SK-N-MC (cell line): ENCODE data around the gene CIZ1.

Experiments
- EZH2 ChIP-seq: fragments of 200-600 bp; sonication (generic); IDR thresholded peaks from one replicate; pipeline ENCODE4 v1.6.1; 2017; ENCODE audit warnings: antibody characterized with exemption
- POLR2AphosphoS5 ChIP-seq: IDR thresholded peaks from 2 replicates; pipeline ENCODE4 v1.6.1; 2012; ENCODE audit warnings: mild to moderate bottlenecking, low read depth, low read length, borderline replicate concordance

DNA sequence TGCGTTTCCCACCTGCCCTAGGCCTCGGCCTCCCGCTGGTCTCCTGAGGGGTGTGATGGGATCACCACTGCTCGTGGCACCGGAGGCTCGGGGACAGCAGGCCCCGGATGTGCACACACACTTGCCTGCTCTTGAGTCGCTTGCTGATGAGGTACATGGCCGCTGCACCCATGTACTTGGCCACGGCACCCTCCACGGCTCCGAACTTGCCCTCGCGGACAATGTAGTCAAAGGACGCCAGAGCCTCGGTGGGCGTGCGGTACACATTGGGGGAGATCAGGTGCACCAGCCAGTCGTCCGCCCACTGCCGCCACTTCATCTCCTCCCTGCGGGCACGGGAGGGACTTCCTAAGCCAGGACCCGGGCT, 68.6 kb downstream of the CIZ1 start:
- TF ChIP-seq POLR2AphosphoS5 (no peak), EZH2 (no peak)
